ENCODE data around the gene GREM1.

Gene GREM1

DNA sequence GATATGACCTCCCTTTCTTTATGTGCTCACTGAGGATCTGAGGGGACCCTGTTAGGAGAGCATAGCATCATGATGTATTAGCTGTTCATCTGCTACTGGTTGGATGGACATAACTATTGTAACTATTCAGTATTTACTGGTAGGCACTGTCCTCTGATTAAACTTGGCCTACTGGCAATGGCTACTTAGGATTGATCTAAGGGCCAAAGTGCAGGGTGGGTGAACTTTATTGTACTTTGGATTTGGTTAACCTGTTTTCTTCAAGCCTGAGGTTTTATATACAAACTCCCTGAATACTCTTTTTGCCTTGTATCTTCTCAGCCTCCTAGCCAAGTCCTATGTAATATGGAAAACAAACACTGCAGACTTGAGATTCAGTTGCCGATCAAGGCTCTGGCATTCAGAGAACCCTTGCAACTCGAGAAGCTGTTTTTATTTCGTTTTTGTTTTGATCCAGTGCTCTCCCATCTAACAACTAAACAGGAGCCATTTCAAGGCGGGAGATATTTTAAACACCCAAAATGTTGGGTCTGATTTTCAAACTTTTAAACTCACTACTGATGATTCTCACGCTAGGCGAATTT, 14.9 kb downstream of the GREM1 start:
- no peak for DNase-seq

DNA sequence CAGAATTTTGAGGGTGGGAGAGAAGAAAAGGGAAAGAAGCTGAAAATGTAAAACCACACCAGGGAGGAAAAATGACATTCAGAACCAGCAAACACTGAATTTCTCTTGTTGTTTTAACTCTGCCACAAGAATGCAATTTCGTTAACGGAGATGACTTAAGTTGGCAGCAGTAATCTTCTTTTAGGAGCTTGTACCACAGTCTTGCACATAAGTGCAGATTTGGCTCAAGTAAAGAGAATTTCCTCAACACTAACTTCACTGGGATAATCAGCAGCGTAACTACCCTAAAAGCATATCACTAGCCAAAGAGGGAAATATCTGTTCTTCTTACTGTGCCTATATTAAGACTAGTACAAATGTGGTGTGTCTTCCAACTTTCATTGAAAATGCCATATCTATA, 15.5 kb downstream of the GREM1 start:
- no peak for DNase-seq

DNA sequence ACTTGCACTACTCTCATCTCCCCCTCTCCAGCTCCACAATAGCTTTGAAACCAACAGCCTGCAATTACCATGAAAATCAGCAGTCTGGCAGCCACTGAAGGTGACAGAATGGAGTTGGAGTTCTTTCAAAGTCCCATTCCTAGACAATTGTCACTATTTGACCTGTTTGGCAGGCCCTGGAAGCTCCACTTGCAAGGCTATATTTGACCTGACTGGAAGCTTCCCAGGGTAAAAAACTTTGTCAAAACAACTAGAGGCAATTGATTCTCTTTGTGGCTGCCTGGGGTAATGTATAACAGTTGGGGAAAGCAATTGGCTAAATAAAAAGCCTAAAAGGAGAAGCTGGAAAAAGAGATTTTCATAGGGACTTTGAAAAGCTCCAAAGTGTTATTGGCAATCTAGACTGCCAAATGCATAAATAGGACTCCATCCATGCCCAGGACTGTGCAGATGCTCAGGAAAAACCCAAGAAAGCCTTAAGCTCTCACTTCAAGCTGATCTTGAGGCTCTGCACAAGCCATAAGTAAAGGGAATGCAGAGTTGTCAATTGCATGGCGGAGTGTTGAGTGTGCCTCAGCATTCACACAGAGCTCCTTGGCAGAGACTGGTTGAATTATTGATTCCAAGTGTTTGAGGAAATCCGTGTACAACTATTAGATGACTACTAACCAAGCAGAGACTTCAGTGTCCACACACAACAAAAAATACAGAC, 18.3 kb downstream of the GREM1 start:
- no peak for DNase-seq

DNA sequence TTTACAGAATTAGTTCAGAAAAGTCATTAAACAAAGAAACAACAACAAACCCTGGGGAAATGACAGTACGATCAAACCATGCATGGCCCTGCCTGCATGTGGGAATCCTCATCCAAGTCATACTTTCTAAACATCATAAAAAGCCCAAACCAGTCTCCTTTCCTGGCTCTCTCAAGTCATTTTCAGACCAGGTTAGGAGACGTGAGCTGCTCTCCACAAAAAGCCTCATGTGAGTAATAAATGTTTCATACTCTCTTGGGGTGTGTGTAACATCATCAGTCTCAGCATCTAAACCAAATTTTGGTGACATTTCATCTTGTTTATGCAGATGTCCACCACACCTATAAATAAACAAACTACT, 18.9 kb downstream of the GREM1 start:
- no peak for DNase-seq

DNA sequence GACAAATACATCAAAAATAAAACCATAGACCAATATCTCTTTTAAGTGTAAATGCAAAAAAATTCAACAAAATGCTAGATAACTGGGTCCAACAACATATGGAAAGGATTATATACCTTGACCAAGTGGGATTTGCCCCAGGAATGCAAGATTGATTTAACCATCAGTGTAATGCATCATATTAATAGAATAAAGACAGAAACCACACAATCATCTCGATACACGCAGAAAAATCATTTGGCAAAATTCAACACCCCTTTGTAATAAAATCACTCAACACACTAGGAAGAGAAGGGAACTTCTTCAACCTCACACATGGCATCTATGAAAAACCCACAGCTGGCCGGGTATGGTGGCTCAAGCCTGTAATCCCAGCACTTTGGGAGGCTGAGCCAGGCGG, 19.5 kb downstream of the GREM1 start:
- DNase-seq, result no peak

DNA sequence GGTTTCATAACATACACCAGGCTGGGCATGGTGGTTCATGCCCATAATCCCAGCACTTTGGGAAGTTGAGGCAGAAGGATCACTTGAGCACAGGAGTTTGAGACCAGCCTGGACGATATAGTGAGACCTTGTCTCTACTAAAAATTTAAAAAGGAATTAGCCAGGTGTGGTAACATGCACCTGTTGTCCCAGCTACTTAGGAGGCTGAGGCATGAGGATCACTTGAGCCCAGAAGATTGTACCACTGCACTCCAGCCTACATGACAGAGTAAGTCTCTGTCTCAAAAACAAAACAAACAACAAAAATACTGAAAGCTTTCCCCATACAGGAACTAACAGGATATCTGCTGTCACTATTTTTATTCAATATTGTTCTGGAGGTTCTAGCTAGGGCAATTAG, 20.9 kb downstream of the GREM1 start:
- DNase-seq, result no peak

DNA sequence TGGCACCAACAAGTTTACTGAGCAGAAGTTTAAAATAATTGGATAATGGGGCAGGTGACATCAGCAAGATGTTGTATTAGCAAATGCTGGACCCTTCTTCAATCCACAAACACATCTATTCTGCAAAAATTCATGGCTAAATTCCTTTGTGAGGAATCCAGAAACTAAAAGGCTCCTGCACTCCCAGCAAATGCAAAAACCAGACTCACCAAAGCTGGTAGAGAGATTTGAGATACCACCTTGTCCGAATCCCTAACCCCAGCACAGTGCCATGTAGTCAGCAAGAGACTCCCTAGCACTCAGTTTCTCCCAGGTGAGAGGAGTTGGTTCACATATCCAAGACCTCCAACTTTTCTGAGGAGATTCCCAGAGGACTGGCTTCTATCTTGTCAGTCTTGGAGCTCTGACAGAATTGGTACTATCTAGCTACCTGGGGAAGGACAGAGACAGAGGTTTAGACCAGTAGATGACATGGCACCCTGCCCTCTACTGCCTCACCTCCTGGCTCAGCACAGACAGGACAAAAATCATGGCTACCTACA, 21.8 kb downstream of the GREM1 start:
- no peak for DNase-seq

DNA sequence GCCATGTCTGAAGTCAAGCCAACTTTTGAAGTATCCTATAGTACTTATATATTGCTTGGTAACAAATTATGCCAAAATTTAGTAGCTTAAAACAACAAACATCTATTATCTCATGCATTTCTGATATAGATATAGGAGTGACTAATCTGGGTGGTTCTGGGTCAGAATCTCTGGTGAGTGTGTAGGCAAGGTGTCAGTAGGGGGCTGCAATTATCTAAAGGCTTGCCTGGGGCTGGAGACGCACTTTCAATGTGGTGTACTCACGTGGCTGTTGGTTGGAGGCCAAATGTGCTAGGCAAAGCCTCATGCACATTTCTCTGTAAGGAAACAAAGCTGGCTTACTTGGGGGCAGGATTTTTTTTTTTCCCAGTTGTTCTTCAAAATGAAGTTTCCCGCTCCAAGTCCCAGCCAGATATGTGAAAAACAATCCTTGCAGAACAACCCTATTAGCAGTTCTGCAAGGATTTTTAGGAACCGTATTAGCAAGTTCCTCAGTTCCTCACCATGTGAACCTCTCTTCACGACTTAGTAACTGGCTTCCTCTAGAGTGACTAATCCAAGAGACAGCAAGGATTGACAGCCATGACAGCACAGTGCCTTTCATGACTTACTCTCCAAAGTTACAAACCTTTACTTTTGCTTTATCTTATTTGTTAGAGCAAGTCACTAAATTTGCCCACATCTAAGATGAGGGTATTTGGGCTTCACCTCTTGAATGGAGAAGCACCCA, 25.8 kb downstream of the GREM1 start:
- no peak for DNase-seq

DNA sequence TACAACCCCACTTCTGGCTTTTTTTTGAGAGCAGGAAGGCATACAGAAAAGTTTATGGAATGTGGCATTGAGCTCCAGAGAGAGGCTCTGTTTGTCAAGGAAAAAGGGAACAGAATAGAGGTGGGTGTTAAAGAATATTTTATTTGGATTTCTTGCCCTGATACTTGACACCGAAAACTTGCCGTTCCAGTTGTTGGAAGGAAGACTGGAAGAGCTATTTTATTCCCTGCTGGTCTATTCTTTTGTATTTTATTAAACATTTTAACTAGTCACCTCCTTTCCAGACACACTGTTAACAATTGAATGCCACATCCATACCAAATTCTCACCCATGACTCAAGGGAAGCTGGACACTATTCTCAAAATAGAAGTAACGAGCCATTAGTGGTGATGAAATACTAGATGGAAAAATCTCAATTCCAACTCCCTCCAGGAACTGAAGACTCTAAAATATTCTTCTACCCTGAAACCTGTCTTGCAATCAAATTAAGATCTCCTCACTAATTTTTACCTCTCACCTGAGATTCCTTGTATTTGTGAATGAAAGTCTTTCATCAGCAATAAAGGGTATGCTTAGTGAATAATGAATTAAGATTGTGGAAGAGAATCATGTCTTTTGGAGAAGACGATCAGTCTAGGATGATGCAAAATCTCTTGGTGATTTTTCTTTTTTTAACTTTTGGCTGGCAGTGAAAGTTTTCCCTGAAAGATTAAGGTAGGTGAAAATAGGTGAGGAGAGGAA, 28.5 kb downstream of the GREM1 start:
- DNase-seq, result no peak

DNA sequence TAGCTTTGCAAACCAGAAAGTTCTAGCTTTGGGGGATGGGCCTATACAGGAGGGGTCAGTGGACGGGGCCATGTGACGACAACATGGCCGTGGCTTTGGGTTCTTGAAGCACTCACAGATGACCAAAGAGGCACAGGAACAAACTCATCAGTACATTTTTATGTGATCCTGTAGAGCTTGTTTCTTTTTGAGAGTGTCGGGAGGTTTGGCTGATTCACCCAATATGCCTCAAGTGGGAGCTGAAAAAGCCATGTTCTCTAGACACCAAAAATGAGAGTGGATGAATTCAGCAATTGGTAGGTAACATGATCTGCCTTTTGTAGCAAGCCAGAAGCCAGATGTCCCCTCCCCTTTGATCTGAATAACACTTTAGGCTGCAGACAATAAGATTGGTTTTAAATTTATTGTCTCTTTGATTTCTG, 30.1 kb downstream of the GREM1 start:
- DNase-seq, result no peak

DNA sequence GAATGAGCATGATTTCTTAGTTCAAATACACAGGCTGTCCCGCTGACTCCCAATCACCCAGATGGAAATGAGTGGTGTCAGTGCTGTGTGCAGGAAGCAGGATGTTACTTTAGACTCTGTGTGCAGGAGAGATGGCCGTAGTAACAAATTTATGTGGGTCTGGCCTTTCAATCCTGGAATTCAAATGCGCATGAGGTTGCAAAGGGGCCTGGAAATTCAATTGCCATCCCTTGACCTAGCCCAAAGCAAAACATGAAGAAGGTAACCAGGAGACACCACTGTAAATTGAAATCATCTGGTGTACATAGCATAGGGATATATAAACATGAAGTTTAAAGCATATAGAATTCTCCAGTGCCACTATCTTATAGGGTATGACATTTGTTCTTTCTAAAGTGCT, 33.2 kb downstream of the GREM1 start:
- DNase-seq, result no peak

DNA sequence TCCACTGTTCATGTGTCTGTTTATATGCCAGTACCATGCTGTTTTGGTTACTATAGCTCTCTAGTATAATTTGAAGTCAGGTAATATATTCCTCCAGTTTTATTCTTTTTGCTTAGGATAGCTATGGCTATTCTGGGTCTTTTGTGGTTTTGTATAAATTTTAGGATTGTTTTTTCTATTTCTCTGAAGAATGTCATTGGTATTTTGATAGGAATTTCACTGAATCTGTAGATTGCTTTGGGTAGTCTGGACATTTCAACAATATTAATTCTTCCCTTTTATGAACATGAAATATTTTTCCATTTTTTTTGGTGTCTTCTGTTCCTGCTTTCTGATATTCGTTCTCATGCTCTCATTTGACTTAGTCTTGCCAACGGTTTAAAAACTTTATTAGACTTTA, 39.6 kb downstream of the GREM1 start:
- no peak for DNase-seq

DNA sequence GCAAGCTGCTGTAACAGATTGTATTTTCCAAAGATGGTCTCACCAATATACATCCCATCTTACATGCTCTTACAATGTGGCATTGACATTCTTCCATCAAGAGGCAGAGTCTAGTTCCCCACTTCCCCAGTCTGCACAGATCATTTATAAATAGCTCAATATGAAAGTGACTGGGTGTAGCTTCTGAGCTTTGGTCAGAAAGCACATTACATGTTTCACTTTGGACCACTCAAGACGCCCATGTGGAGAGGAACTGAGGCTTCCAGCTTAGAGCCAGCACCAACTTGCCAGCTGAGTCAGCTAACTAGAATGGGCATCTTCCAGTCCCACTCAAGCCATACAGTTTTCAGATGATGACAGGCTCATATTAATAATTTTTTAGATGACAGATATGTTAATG, 45.5 kb downstream of the GREM1 start:
- no peak for DNase-seq

DNA sequence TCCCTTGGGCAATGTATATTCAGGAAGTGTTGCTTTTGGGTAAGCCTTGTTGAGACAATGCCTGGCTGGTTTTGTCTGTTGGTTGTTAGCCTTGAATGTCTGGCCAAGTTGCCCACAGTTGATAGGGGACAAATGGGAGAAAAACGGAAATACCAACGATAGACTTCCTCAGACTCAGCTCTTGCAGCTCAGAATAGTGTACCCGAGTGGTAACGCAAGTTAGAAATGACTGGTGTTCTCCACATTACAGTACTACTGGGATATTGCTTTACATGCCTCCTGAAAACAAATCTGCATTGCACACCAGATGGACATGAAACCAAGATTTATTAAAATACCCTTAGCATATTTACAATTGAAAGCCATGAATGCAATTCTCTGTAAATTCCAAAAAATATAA, 47.4 kb downstream of the GREM1 start:
- no peak for DNase-seq

DNA sequence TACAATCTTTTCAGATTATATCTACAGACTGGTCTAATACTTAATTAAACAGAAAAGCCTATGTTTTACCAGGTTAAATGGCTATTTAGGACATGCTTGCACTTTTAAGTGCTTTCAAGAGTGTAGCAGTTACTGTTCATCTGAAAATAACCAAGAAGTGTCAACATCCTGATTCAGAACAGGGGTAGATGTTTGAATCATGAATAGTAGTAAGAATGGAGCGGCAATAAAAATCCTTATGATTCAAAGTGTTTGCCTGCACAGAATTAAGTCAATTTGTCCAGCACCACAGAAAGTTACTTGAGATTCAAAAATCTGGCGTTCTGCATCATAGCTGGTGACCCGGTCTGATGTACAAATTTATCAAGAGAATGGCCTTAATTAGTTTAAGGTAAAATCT, 48.3 kb downstream of the GREM1 start:
- DNase-seq, result no peak

DNA sequence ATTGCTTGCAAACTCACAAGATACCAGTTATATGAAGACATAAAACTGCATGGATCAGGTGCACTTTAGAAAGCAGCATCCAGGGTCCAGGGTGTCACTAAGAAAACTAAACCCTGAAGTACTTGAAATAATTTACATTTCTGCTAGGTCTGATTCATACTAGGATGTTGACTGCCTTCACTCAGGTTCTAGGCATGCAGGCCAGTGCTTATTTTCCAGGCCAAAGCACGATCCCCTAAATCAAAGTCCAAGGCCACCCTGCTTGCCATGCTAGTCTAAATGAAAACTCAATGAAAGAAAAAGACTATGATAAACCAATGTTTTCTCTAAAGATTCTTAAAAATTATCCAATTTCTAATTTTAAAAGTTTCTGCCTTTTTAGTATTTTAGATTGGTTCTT, 49.4 kb downstream of the GREM1 start:
- no peak for DNase-seq

DNA sequence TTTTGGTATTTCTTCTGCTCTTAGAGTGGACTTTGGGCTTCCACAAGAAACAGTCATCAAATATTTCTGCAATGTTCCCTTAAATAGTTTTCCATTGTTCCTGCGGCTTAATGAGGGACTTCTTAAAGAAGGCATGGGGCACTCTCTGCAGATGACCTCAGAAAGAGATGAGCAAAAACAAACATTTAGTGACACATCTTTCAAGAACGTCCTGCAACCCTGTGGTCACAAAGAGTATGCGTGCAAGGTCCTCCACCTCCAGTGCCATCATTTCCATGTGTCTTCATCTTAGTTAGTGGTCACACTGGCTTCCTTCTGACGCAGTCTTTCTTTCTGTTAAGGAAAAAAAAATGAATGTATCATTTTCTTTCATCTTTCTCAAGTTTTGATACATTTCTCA, 56.2 kb downstream of the GREM1 start:
- no peak for DNase-seq

DNA sequence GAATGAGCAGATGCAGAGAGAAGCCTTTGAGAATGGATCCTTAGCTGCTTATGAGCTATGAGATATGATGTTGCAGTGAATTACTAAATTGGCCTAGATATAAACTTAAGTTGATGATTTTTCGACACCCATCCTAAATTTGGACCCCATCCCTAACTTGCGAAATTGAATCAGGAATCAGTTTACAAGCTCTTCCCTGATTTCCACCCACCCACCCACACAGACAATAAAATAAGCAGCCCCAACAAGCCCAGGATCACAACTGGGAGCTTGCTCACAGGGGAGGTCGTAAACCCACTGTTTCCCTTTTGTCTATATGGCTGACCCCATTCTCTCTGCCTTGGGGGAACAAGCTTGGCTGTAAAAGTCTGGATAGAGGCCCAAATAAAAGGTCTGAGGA, 57.3 kb downstream of the GREM1 start:
- no peak for DNase-seq

DNA sequence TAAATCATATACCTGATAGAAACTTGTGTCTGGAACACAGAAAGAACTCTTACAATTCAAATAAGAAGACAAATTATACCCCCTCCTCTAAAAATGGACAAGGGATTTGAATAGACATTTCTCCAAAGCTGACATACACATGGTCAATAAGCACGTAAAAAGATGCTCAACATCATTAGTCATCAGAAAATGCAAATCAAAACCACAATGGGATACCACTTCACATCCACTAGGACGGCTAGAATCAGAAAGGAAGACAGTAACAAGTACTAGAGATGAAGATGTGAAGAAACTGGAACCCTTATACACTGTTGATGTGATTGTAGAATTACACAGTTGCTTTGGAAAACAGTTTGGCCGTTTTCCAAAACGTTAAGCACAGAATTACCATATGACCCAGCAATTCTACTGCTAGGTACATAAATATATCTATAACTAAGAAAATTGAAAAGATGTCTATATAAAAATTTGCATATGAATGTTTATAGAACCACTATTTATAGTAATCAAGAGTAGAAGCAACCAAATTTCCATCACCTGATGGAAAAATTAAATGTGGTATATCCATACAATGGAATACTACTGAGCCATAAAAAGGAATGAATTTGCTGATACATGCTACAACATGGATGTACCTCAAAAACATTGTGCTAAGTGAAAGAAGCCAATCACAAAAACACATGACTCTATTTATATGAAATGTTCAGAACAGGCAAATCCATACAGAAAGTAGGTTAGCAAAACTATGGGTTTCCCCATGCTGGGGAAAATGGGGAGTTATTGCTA, 60.8 kb downstream of the GREM1 start:
- no peak for DNase-seq

DNA sequence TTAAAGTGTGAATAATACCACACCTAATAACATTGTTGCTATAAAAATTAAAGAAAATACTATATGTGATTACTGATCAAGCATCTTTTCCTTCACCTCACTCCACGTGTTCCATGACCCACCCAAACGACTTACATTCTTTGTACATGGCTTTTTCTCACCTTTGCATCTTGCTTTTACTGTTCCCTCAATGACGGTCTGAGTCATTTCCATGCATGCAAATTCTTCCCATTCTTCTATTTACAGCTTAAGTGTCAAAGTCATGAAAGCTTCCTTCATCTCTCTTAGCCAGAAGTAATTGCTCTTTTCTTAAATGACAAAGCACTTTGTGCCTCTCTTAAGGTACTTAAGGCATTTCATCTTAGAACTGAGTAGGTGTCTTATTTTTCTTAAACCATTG, 64.0 kb downstream of the GREM1 start:
- DNase-seq, result no peak

DNA sequence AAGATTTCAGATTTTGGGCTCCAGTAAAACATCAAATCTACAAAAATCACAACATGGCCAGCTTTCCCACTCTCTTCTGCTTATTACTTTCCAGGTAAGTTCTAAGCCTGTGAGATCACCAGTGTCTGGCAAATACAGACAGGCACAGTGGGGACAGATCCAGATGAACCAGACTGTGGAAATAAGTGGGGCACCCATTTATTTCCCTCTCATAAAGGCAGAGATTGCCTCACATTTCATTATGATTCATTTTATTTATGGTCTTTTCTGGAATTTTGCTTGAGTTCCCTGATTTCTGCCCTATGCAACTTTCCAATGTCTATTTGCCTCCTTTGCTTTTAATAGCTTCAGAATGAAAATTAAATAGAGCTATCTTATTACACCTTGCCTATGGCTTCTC, 66.8 kb downstream of the GREM1 start:
- DNase-seq, result no peak

DNA sequence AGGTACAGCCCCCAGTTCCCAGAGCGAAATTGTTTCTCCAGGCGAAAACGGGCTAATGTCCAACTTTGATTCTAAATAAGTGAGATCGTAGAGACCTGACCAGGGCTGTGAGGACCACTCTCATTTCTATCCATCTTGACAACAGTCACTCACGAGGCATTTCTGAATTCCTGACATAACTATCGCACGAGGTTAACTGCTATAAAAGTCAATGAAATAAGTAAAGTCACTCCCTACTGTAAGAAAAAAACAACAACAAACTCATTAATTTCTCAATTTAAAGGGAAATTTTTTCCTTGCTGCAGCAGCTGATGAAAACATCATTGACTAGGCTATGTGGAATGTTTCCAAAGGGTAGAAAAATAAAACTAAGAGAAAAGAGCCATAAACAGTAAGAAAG, 69.1 kb downstream of the GREM1 start:
- no peak for DNase-seq

DNA sequence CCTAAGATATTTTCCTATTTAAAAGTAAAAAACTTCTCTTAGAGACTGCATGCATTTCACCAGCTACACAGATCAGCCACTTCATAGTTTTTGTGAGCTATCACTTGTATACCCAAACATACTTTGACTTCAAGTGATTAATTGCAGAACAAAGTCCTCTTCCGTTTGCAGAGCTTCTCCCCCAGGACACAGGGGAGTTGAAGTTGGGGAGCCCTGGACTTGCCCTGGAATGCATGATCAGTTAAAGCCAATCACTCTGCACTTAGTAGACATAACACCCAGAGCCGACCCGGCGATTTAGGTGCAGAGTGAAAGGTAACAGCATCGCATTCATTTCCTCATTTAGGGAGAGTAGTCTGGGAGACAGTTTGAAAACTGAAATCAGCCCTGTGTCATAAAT, 70.1 kb downstream of the GREM1 start:
- no peak for DNase-seq
